Measurements from ENCODE around the gene UBE3B.

DNA sequence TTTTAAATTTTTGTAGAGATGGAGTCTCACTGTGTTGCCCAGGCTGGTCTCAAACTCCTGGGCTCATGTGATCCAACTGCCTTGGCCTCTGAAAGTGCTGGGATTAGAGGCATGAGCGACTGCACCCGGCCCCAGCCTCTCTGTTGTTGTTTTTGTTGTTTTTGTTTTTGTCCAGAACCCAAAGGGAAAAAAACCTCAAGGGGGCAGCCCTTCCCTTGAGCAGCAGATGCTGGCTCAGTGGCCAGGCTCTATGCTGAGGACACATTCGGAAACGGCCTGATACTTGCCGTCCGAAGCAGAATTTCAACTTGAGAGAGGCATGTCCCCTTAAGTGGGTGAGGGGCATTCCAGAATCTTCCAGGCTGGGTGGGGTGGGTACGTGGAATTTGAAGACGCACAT, 102.8 kb downstream of the UBE3B start:
- TF ChIP-seq CTCF (IDR thresholded peaks at IDR 0.05; ENCODE audit: low read depth, low read length, poor library complexity, severe bottlenecking) (no peak), EZH2phosphoT487 (IDR thresholded peaks at IDR 0.05; ENCODE audit: borderline replicate concordance, low read length) (no peak)

Measured in DOHH2 (cell line).